Measurements from ENCODE around the gene EVC2.

EVC2 gene

GRCh38 chr4:5720157-5720850 lies 11.9 kb upstream of the EVC2 start:
- H3K27ac ChIP-seq (ENCODE audit: low read length) = no peak overlapping the region
- H3K9ac ChIP-seq (ENCODE audit: low read length) = no peak overlapping the region
- no peaks in the 10 kb centered on the region for H3K9me3 ChIP-seq (ENCODE audit: control insufficient read depth, low read depth, low read length)
- no peaks in the 10 kb centered on the region for H3K27me3 ChIP-seq (ENCODE audit: control insufficient read depth, insufficient read depth, low read length)
- H3K4me1 ChIP-seq (ENCODE audit: control insufficient read depth, low read depth, low read length) = peaks cover 4% of the 10 kb centered on the region
- H3K4me3 ChIP-seq (ENCODE audit: low read length) = no peak overlapping the region
- H3K36me3 ChIP-seq (ENCODE audit: control insufficient read depth, low read depth, low read length) = no peaks in the 10 kb centered on the region

DNA sequence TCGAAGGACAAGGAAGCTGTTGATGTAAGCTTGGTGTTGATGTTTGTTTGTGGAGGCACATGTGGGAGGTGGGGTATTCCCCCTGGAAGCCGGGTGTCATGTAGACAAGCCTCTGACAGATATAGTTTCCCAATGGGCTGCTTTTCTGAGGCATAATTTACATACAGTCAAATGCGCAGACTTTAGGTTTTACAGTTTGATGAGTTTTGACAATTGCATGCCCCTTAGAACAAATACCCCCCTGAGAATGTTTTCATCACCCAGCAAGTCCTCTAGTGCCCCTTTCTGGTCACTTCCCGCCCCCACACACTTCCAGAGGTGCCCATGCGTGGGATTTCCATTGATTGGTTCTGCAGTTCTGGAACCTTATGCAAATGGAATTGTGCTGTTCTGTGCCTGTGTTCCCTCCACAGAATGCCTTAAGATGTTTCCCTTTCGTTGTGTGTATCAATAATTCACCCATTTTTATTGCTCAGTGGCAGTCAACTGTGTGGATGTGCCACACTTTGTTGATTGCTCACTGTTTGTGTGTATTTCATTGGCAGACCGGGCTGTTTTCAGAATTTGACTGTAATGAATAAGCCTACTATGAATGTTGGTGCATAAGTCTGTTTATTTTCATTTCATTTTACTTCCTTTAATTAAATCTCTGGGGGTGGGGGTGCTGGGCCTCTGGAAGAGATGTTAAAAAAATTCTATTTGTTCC lies 11.1 kb upstream of the EVC2 start:
- Histone ChIP-seq H3K4me3 (ENCODE audit: low read length) (no peak overlapping the region), H3K4me1 (ENCODE audit: control insufficient read depth, low read depth, low read length) (peaks cover 4% of the 10 kb centered on the region), H3K9ac (ENCODE audit: low read length) (no peak overlapping the region), H3K27ac (ENCODE audit: low read length) (no peak overlapping the region), H3K27me3 (ENCODE audit: control insufficient read depth, insufficient read depth, low read length) (no peaks in the 10 kb centered on the region), H3K9me3 (ENCODE audit: control insufficient read depth, low read depth, low read length) (no peaks in the 10 kb centered on the region), H3K36me3 (ENCODE audit: control insufficient read depth, low read depth, low read length) (no peaks in the 10 kb centered on the region)

GRCh38 chr4:5718411-5718810 lies 10.1 kb upstream of the EVC2 start:
- Histone ChIP-seq H3K36me3 (ENCODE audit: control insufficient read depth, low read depth, low read length) (no peaks in the 10 kb centered on the region), H3K27me3 (ENCODE audit: control insufficient read depth, insufficient read depth, low read length) (no peaks in the 10 kb centered on the region), H3K27ac (ENCODE audit: low read length) (no peak overlapping the region)

DNA sequence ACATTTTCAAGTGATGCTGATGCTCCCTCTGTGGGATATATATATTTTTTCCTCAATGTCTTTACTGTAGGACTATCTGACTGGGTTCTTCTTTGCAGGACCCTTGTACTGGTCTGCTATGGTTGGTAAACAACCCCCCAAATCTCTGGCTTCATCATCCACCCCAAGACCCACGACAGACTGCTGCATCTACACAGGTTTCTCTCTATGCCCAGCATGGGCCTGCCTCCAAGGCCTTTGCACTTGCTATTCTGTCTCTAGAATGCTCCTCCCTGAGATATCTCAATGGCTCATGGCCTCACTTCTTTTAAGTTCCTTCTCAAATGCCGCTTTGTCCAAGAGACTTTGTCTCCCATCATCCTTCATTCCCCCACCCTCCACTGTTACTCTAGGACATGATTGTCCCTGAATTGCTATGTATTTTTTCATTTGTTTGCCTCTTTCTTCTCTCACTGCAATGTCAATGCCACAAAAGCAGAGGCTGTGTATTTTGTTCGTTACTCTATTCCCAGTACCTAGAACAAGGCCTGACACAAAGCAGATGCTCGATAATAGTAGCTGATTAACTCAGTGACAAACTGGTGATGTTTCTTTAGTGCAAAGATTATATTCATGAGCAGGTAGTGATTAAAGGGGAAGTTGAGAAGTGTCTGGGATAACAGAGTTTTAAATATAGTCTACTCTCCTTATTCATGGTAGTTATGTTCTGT lies 9.2 kb upstream of the EVC2 start:
- H3K36me3 ChIP-seq (ENCODE audit: control insufficient read depth, low read depth, low read length) = no peaks in the 10 kb centered on the region
- no peak overlapping the region for H3K4me3 ChIP-seq (ENCODE audit: low read length)
- H3K27me3 ChIP-seq (ENCODE audit: control insufficient read depth, insufficient read depth, low read length) = peaks cover 5% of the 10 kb centered on the region
- H3K27ac ChIP-seq (ENCODE audit: low read length) = no peak overlapping the region
- peaks cover 4% of the 10 kb centered on the region for H3K4me1 ChIP-seq (ENCODE audit: control insufficient read depth, low read depth, low read length)
- no peak overlapping the region for H3K9ac ChIP-seq (ENCODE audit: low read length)
- no peaks in the 10 kb centered on the region for H3K9me3 ChIP-seq (ENCODE audit: control insufficient read depth, low read depth, low read length)

More at GRCh38 chr4:5718411-5718810, 10.1 kb upstream of the EVC2 start:
- H3K4me3 ChIP-seq (ENCODE audit: low read length) = no peak overlapping the region
- H3K4me1 ChIP-seq (ENCODE audit: control insufficient read depth, low read depth, low read length) = peaks cover 4% of the 10 kb centered on the region
- H3K9me3 ChIP-seq (ENCODE audit: control insufficient read depth, low read depth, low read length) = no peaks in the 10 kb centered on the region
- H3K9ac ChIP-seq (ENCODE audit: low read length) = no peak overlapping the region

DNA sequence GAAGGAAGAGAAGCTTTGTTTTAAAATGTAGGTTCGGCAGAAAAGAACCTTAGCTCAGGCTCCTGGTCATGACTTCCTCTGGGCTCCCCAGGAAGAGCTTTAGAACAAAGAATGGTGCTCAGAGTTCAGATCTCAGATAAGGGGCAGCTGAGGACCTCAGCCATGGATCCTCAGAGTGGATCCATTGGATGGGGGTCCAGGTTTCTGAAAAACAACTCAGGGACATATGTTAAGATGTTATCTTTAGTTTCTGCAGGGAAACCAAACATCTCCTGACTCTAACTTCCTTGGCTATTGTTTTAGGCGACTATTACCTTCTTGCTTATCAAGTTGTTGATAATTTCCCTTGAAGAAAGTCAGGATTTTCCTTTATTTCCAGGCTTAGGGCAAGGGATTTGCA lies 8.0 kb upstream of the EVC2 start:
- no peaks in the 10 kb centered on the region for H3K9me3 ChIP-seq (ENCODE audit: control insufficient read depth, low read depth, low read length)
- no peaks in the 10 kb centered on the region for H3K36me3 ChIP-seq (ENCODE audit: control insufficient read depth, low read depth, low read length)
- peaks cover 10% of the 10 kb centered on the region for H3K4me1 ChIP-seq (ENCODE audit: control insufficient read depth, low read depth, low read length)
- H3K27ac ChIP-seq (ENCODE audit: low read length) = no peak overlapping the region
- no peak overlapping the region for H3K4me3 ChIP-seq (ENCODE audit: low read length)
- H3K9ac ChIP-seq (ENCODE audit: low read length) = no peak overlapping the region
- H3K27me3 ChIP-seq (ENCODE audit: control insufficient read depth, insufficient read depth, low read length) = peaks cover 15% of the 10 kb centered on the region

GRCh38 chr4:5715357-5715756 lies 7.0 kb upstream of the EVC2 start:
- Histone ChIP-seq H3K27me3 (ENCODE audit: control insufficient read depth, insufficient read depth, low read length) (peaks cover 17% of the 10 kb centered on the region), H3K4me3 (ENCODE audit: low read length) (no peak overlapping the region), H3K4me1 (ENCODE audit: control insufficient read depth, low read depth, low read length) (peaks cover 10% of the 10 kb centered on the region), H3K9me3 (ENCODE audit: control insufficient read depth, low read depth, low read length) (no peaks in the 10 kb centered on the region), H3K36me3 (ENCODE audit: control insufficient read depth, low read depth, low read length) (no peaks in the 10 kb centered on the region), H3K27ac (ENCODE audit: low read length) (no peak overlapping the region), H3K9ac (ENCODE audit: low read length) (no peak overlapping the region)

- Histone ChIP-seq H3K4me3 (ENCODE audit: low read length) (no peak overlapping the region), H3K9ac (ENCODE audit: low read length) (no peak overlapping the region), H3K4me1 (ENCODE audit: control insufficient read depth, low read depth, low read length) (peaks cover 6% of the 10 kb centered on the region)
These were observed 5.5 kb upstream of the EVC2 start for GRCh38 chr4:5713861-5714260.

GRCh38 chr4:5712931-5713330 lies 4.6 kb upstream of the EVC2 start:
- Histone ChIP-seq H3K4me1 (ENCODE audit: control insufficient read depth, low read depth, low read length) (peaks cover 6% of the 10 kb centered on the region), H3K9ac (ENCODE audit: low read length) (no peak overlapping the region), H3K9me3 (ENCODE audit: control insufficient read depth, low read depth, low read length) (no peaks in the 10 kb centered on the region), H3K27ac (ENCODE audit: low read length) (no peak overlapping the region), H3K36me3 (ENCODE audit: control insufficient read depth, low read depth, low read length) (no peaks in the 10 kb centered on the region), H3K4me3 (ENCODE audit: low read length) (no peak overlapping the region), H3K27me3 (ENCODE audit: control insufficient read depth, insufficient read depth, low read length) (peaks cover 35% of the 10 kb centered on the region)

More at GRCh38 chr4:5713861-5714260, 5.5 kb upstream of the EVC2 start:
- no peaks in the 10 kb centered on the region for H3K9me3 ChIP-seq (ENCODE audit: control insufficient read depth, low read depth, low read length)
- H3K27ac ChIP-seq (ENCODE audit: low read length) = no peak overlapping the region
- no peaks in the 10 kb centered on the region for H3K36me3 ChIP-seq (ENCODE audit: control insufficient read depth, low read depth, low read length)
- H3K27me3 ChIP-seq (ENCODE audit: control insufficient read depth, insufficient read depth, low read length) = peaks cover 32% of the 10 kb centered on the region

DNA sequence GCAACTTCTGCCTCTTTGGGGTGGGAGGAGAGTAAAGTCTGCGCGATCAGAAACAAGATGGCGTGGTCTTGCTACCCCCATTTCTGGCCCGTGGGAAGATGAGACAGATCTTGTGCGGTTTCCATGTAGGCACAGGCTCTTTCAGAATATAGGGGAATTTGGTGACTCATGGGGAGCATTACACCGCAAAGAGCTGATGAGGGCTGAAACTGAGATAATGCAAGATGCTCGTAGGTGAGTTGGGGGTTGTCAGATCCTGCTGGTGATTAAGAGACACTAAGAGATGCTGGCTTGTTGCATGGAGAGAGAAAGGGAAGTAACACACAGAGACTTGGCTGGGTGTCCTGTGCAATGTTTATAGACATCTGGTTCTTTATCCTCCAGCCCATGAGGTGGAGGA lies 4.2 kb upstream of the EVC2 start:
- H3K36me3 ChIP-seq (ENCODE audit: control insufficient read depth, low read depth, low read length) = no peaks in the 10 kb centered on the region
- H3K27ac ChIP-seq (ENCODE audit: low read length) = no peak overlapping the region
- no peak overlapping the region for H3K4me3 ChIP-seq (ENCODE audit: low read length)
- no peak overlapping the region for H3K9ac ChIP-seq (ENCODE audit: low read length)
- no peaks in the 10 kb centered on the region for H3K9me3 ChIP-seq (ENCODE audit: control insufficient read depth, low read depth, low read length)
- H3K4me1 ChIP-seq (ENCODE audit: control insufficient read depth, low read depth, low read length) = peaks cover 7% of the 10 kb centered on the region
- H3K27me3 ChIP-seq (ENCODE audit: control insufficient read depth, insufficient read depth, low read length) = peaks cover 39% of the 10 kb centered on the region

DNA sequence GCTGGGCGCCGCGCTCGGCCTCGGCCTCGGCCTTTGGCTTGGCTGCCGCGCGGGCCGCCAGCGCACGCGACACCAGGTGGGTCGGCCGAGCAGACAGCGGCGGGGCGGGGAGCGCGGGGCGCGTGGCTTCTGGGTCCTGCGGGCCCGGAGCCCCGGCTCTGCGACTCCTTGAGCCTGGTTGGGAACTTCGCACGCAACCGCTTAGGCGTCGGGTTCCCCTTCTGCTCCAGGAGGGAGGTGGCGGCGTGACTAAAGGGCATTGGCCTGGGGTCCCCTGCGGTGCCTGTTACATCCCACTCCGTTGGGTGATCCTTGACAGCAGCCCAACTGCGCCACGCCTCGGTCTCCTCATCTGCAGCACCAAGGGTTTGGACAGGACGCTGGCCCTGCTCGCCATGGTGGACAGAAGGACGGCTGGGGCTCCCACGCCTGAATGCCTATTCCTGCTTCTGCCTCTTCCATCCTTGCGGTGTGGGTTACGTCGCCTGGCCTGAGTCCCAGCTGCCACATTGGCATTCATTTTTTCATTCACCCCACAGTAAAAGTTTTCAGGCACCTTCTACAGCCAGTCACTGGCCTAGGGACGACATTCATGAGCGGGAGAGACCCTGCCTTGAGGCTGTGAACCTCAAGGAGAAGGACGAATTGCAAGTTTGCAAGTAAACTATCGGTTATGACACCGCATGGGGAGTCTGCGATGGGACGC lies 3.3 kb upstream of the EVC2 start:
- no peaks in the 10 kb centered on the region for H3K36me3 ChIP-seq (ENCODE audit: control insufficient read depth, low read depth, low read length)
- H3K9me3 ChIP-seq (ENCODE audit: control insufficient read depth, low read depth, low read length) = no peaks in the 10 kb centered on the region
- peak overlapping the region; percentile 67 for H3K4me3 ChIP-seq (ENCODE audit: low read length)
- peaks cover 47% of the 10 kb centered on the region for H3K27me3 ChIP-seq (ENCODE audit: control insufficient read depth, insufficient read depth, low read length)
- no peak overlapping the region for H3K9ac ChIP-seq (ENCODE audit: low read length)
- peaks cover 11% of the 10 kb centered on the region for H3K4me1 ChIP-seq (ENCODE audit: control insufficient read depth, low read depth, low read length)
- no peak overlapping the region for H3K27ac ChIP-seq (ENCODE audit: low read length)

DNA sequence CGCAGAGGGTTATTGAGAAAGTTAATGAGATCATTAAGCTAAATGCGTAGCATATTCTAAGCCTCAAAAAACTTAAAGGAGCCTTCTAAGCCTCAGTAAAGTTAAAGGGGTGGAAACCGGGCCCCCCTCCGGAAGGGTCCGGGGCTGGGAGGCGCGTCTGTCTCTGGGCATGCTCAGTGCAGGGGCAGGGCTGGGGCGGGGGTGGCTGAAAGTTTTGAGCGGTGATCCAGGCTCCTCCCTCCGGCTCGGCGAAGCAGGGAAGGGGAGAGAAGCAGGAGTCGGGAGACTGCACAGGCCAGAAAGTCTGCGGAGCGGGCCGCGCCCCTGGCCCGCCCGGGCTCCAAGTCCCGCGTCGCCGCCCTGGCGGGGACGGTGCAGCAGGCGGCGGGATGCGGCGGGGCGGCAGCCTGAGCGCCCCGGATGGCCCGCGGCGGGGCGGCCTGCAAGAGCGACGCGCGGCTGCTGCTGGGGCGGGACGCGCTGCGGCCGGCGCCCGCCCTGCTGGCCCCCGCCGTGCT lies 2.7 kb upstream of the EVC2 start, which contains the start of gene EVC:
Gene EVC (plus strand): TSS at position 241 of the 518 bp plus-strand sequence. CDS start 180 bp downstream, at position 421.
- Histone ChIP-seq H3K27ac (ENCODE audit: low read length) (no peak within 1 kb of the TSS), H3K27me3 (ENCODE audit: control insufficient read depth, insufficient read depth, low read length) (peaks cover 47% of the 10 kb centered on the region)

More for the DNA sequence above, 2.7 kb upstream of the EVC2 start, which contains the start of gene EVC:
- Histone ChIP-seq H3K4me3 (ENCODE audit: low read length) (peak within 1 kb of the TSS; percentile 67), H3K4me1 (ENCODE audit: control insufficient read depth, low read depth, low read length) (peaks cover 11% of the 10 kb centered on the region), H3K9ac (ENCODE audit: low read length) (no peak within 1 kb of the TSS), H3K36me3 (ENCODE audit: control insufficient read depth, low read depth, low read length) (no peaks in the 10 kb centered on the region), H3K9me3 (ENCODE audit: control insufficient read depth, low read depth, low read length) (no peaks in the 10 kb centered on the region)

Measured in iPS-18a (cell line).